ENCODE results near the gene KLHL7. TPM values are rescaled to one million over a fixed set of nuclear protein-coding genes. Genes with fewer than 3 reads are reported as not detected.
"Not testable (repeated sequence)": the region's sequence is repeated elsewhere in the genome, so short reads cannot be mapped to it uniquely, and the experiment has no call there.

Gene KLHL7
- total RNA-seq, 1 donor from 2014 or later: 19.7 TPM

- Mint-ChIP-seq H3K27me3 (ENCODE audit: insufficient read depth) (no peaks in the 10 kb centered on the region), H3K9me3 (no peaks in the 10 kb centered on the region), H3K27ac (no peak overlapping the region), H3K4me1 (ENCODE audit: low read depth) (no peaks in the 10 kb centered on the region), H3K36me3 (ENCODE audit: low read depth) (peaks cover 4% of the 10 kb centered on the region), H3K4me3 (no peak overlapping the region)
- DNase-seq (ENCODE audit: low spot score): no peak
- intact Hi-C loops (cut with micrococcal nuclease): no loop called here
Measured at GRCh38 chr7:23115991-23116390, 10.4 kb downstream of the KLHL7 start.

DNA sequence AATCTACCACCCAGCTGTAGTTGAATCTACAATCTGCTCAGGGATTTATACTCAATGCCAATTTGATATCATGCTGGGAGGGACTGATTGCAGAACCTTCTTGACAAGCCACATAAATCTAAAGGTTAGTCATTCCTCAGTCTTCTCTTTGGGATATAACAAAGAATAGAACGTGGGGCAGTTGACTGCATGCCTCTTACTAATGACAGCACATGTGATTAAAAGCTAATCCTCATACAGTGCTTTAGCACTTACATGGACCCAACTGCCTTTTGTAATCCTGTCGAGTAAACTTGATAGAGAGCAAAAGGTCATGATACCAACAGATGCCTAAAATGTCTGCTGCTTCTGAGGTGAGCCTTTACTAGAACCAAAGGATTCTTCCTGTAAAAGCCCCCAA is 12.3 kb downstream of the KLHL7 start:
- no peaks in the 10 kb centered on the region for H3K9me3 Mint-ChIP-seq
- DNase-seq (ENCODE audit: low spot score): no peak

GRCh38 chr7:23120106-23120505 is 14.5 kb downstream of the KLHL7 start:
- intact Hi-C loops (cut with micrococcal nuclease): no loop called here
- H3K36me3 Mint-ChIP-seq (ENCODE audit: low read depth): peaks cover 6% of the 10 kb centered on the region
- H3K27me3 Mint-ChIP-seq (ENCODE audit: insufficient read depth): no peaks in the 10 kb centered on the region
- no peaks in the 10 kb centered on the region for H3K9me3 Mint-ChIP-seq
- DNase-seq (ENCODE audit: low spot score): no peak
- H3K27ac Mint-ChIP-seq: no peak overlapping the region
- H3K4me3 Mint-ChIP-seq: no peak overlapping the region
- H3K4me1 Mint-ChIP-seq (ENCODE audit: low read depth): no peaks in the 10 kb centered on the region

More for the DNA sequence above, 12.3 kb downstream of the KLHL7 start:
- Mint-ChIP-seq H3K27ac (no peak overlapping the region), H3K4me3 (no peak overlapping the region), H3K36me3 (ENCODE audit: low read depth) (peaks cover 1% of the 10 kb centered on the region), H3K27me3 (ENCODE audit: insufficient read depth) (no peaks in the 10 kb centered on the region), H3K4me1 (ENCODE audit: low read depth) (no peaks in the 10 kb centered on the region)
- intact Hi-C loops (cut with micrococcal nuclease): no loop called here

DNA sequence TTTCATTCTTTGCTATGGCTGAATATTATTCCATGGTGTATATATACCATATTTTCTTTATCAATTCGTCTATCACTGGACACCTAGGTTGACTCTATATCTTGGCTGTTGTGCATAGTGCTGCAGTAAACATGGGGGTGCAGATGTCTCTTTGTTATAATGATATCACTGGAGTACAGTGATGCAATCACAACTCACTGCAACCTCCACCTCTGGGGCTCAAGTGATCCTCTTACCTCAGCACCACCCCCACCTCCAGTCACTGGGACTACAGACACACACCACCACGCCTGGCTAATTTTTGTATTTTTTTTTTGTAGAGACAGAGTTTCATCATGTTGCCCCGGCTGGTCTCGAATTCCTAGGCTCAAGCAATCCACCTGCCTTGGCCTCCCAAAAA is 15.6 kb downstream of the KLHL7 start:
- no peak for DNase-seq (ENCODE audit: low spot score)
- intact Hi-C loops (cut with micrococcal nuclease): no loop called here
- Mint-ChIP-seq H3K36me3 (ENCODE audit: low read depth) (peaks cover 9% of the 10 kb centered on the region), H3K27me3 (ENCODE audit: insufficient read depth) (no peaks in the 10 kb centered on the region), H3K4me3 (no peak overlapping the region), H3K27ac (no peak overlapping the region), H3K4me1 (ENCODE audit: low read depth) (no peaks in the 10 kb centered on the region), H3K9me3 (no peaks in the 10 kb centered on the region)

DNA sequence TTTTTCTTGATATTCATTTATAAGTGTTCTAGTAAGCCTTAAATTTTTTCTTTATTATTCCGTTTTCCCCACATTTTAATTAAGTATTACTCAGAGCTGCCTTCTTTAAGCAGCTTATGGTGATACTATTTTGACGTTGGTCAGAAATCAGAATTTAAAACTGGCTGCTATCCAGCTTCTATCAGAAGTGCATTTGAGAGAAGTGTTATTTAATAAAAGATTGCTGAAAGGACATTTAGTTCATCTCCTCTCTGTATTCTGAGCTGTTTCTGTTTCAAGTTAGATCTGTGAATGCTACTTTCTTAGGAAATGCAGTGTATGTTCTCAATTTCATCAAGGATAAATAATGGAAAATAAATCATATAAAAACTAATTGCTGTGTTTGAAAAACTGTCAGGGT is 17.4 kb downstream of the KLHL7 start:
- Mint-ChIP-seq H3K36me3 (ENCODE audit: low read depth) (peaks cover 11% of the 10 kb centered on the region), H3K9me3 (no peaks in the 10 kb centered on the region), H3K27me3 (ENCODE audit: insufficient read depth) (no peaks in the 10 kb centered on the region), H3K27ac (no peak overlapping the region), H3K4me3 (no peak overlapping the region), H3K4me1 (ENCODE audit: low read depth) (peaks cover 5% of the 10 kb centered on the region)
- DNase-seq (ENCODE audit: low spot score): no peak
- intact Hi-C loops (cut with micrococcal nuclease): no loop called here

- intact Hi-C loops (cut with micrococcal nuclease): no loop called here
- H3K27ac Mint-ChIP-seq: no peak overlapping the region
- H3K4me3 Mint-ChIP-seq: no peak overlapping the region
- H3K9me3 Mint-ChIP-seq: no peaks in the 10 kb centered on the region
- H3K36me3 Mint-ChIP-seq (ENCODE audit: low read depth): peaks cover 12% of the 10 kb centered on the region
- H3K27me3 Mint-ChIP-seq (ENCODE audit: insufficient read depth): no peaks in the 10 kb centered on the region
- no peak for DNase-seq (ENCODE audit: low spot score)
- peaks cover 7% of the 10 kb centered on the region for H3K4me1 Mint-ChIP-seq (ENCODE audit: low read depth)
Measured at GRCh38 chr7:23123465-23123864, 17.9 kb downstream of the KLHL7 start.

DNA sequence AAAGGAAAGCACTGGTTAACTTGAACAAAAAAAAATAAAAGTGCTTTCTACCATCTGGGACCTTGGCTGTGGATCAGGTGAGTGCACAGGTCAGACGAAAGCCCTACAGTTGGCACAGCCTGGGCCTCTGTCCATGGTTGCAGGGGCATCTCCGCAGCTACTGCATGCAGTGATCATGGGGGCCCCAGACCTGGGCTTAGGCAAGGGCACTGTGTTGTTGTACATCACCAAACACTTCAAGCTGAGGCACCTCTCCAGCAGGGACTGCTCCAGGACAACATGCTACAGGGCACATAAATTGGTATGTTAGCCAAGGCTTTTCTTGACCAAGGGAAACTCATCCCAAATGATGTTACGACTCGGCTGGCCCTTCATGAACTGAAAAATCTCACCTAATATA is 23.5 kb downstream of the KLHL7 start:
- no peak overlapping the region for H3K27ac Mint-ChIP-seq
- intact Hi-C loops (cut with micrococcal nuclease): no loop called here
- DNase-seq (ENCODE audit: low spot score): no peak
- H3K4me3 Mint-ChIP-seq: no peak overlapping the region
- peaks cover 2% of the 10 kb centered on the region for H3K27me3 Mint-ChIP-seq (ENCODE audit: insufficient read depth)
- peaks cover 5% of the 10 kb centered on the region for H3K9me3 Mint-ChIP-seq
- peaks cover 11% of the 10 kb centered on the region for H3K36me3 Mint-ChIP-seq (ENCODE audit: low read depth)
- peaks cover 7% of the 10 kb centered on the region for H3K4me1 Mint-ChIP-seq (ENCODE audit: low read depth)

DNA sequence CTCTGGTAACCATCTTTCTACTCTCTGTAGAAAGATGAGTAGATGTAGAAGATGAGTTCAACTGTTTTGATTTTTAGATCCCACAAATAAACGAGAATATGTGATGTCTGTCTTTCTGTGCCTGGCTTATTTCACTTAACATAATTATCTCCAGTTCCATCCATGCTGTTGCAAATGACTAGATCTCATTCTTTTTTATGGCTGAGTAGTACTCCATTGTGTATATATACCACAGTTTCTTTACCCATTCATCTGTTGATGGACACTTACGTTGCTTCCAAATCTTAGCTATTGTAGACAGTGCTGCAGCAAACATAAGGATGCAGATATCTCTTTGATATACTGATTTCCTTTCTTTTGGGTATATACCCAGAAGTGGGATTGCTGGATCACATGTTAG is 26.2 kb downstream of the KLHL7 start:
- H3K4me3 Mint-ChIP-seq; H3K27me3 Mint-ChIP-seq (ENCODE audit: insufficient read depth); H3K4me1 Mint-ChIP-seq (ENCODE audit: low read depth); H3K36me3 Mint-ChIP-seq (ENCODE audit: low read depth); DNase-seq (ENCODE audit: low spot score); H3K9me3 Mint-ChIP-seq; intact Hi-C loops (cut with micrococcal nuclease); H3K27ac Mint-ChIP-seq: not testable (repeated sequence)

GRCh38 chr7:23133797-23134196 is 28.2 kb downstream of the KLHL7 start:
- intact Hi-C loops (cut with micrococcal nuclease): no loop called here
- H3K4me1 Mint-ChIP-seq (ENCODE audit: low read depth): no peaks in the 10 kb centered on the region
- no peak overlapping the region for H3K27ac Mint-ChIP-seq
- peaks cover 2% of the 10 kb centered on the region for H3K27me3 Mint-ChIP-seq (ENCODE audit: insufficient read depth)
- no peaks in the 10 kb centered on the region for H3K36me3 Mint-ChIP-seq (ENCODE audit: low read depth)
- H3K4me3 Mint-ChIP-seq: no peak overlapping the region
- DNase-seq (ENCODE audit: low spot score): no peak
- peaks cover 5% of the 10 kb centered on the region for H3K9me3 Mint-ChIP-seq

GRCh38 chr7:23135755-23136154 is 30.2 kb downstream of the KLHL7 start:
- Mint-ChIP-seq H3K9me3 (peaks cover 5% of the 10 kb centered on the region), H3K36me3 (ENCODE audit: low read depth) (no peaks in the 10 kb centered on the region), H3K27ac (no peak overlapping the region), H3K27me3 (ENCODE audit: insufficient read depth) (peaks cover 2% of the 10 kb centered on the region), H3K4me1 (ENCODE audit: low read depth) (no peaks in the 10 kb centered on the region), H3K4me3 (no peak overlapping the region)
- DNase-seq (ENCODE audit: low spot score): no peak
- intact Hi-C loops (cut with micrococcal nuclease): no loop called here

- Mint-ChIP-seq H3K4me1 (ENCODE audit: low read depth) (no peaks in the 10 kb centered on the region), H3K4me3 (no peak overlapping the region), H3K9me3 (peaks cover 5% of the 10 kb centered on the region), H3K36me3 (ENCODE audit: low read depth) (no peaks in the 10 kb centered on the region), H3K27me3 (ENCODE audit: insufficient read depth) (peaks cover 2% of the 10 kb centered on the region), H3K27ac (no peak overlapping the region)
- intact Hi-C loops (cut with micrococcal nuclease): no loop called here
- no peak for DNase-seq (ENCODE audit: low spot score)
Measured at GRCh38 chr7:23136216-23136615, 30.6 kb downstream of the KLHL7 start.

DNA sequence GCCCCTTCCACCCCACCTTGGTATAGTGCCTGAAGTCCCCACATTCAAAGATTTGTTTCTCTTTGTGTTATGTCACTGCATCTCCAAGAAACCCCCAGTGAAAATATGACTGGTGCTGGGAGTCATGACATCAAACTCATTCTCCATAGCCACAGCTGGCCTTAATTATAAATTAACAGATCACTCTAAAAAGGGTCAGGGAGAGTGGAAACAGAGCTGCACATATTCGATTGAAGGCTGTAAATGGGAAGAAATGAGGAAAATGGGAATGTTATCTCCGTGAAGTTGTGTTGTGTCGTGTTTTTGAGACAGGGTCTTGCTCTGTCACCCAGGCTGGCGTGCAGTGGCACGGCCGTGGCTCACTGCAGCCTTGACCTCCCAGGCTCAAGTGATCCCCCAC is 52.1 kb downstream of the KLHL7 start:
- no peaks in the 10 kb centered on the region for H3K9me3 Mint-ChIP-seq
- no peak overlapping the region for H3K27ac Mint-ChIP-seq
- intact Hi-C loops (cut with micrococcal nuclease): no loop called here
- H3K4me3 Mint-ChIP-seq: no peak overlapping the region
- DNase-seq (ENCODE audit: low spot score): no peak
- H3K27me3 Mint-ChIP-seq (ENCODE audit: insufficient read depth): no peaks in the 10 kb centered on the region
- no peaks in the 10 kb centered on the region for H3K4me1 Mint-ChIP-seq (ENCODE audit: low read depth)
- H3K36me3 Mint-ChIP-seq (ENCODE audit: low read depth): peaks cover 3% of the 10 kb centered on the region

- no peaks in the 10 kb centered on the region for H3K4me1 Mint-ChIP-seq (ENCODE audit: low read depth)
- H3K4me3 Mint-ChIP-seq: no peak overlapping the region
- no peaks in the 10 kb centered on the region for H3K27me3 Mint-ChIP-seq (ENCODE audit: insufficient read depth)
- no peaks in the 10 kb centered on the region for H3K9me3 Mint-ChIP-seq
- no peak for DNase-seq (ENCODE audit: low spot score)
- H3K27ac Mint-ChIP-seq: no peak overlapping the region
- peaks cover 3% of the 10 kb centered on the region for H3K36me3 Mint-ChIP-seq (ENCODE audit: low read depth)
- intact Hi-C loops (cut with micrococcal nuclease): no loop called here
Measured at GRCh38 chr7:23158546-23158945, 53.0 kb downstream of the KLHL7 start.

DNA sequence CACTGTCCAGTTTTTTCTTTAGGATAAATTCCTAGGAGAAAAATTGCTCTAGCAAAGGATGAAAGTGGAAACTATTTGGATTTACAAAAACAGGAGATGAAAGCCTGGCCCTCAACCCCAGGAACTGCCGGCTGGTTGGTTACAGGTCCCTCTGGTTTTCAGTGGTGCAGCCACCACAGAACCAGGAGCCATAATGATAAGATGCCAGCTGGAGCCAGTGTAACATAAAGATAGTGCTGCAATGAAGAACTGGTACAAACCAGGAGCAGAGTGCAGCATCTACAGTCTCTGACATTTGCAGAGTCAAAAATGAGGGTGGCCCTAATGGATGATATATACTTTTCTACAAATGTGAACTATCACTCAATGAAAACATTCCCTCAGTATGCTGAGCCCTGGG is 55.9 kb downstream of the KLHL7 start:
- no peak for DNase-seq (ENCODE audit: low spot score)
- no peaks in the 10 kb centered on the region for H3K36me3 Mint-ChIP-seq (ENCODE audit: low read depth)
- H3K27ac Mint-ChIP-seq: no peak overlapping the region
- H3K4me1 Mint-ChIP-seq (ENCODE audit: low read depth): no peaks in the 10 kb centered on the region
- no peaks in the 10 kb centered on the region for H3K27me3 Mint-ChIP-seq (ENCODE audit: insufficient read depth)
- intact Hi-C loops (cut with micrococcal nuclease): no loop called here
- H3K4me3 Mint-ChIP-seq: no peak overlapping the region
- no peaks in the 10 kb centered on the region for H3K9me3 Mint-ChIP-seq
